Omental fat pad (tissue), 4 donors: ENCODE data around the gene EHF. TPM values are rescaled to one million over a fixed set of nuclear protein-coding genes. Genes with fewer than 3 reads are reported as not detected.

Experiments
- ATAC-seq: fragments of 150-250 bp; one replicate; pipeline ENCODE4 v1.9.1; 2016; ENCODE audit warnings: mild to moderate bottlenecking, moderate library complexity; ENCODE audit not compliant: low FRiP score
- DNase-seq: peaks from one replicate; pipeline ENCODE4 v3.0.0-alpha.2; 2019; ENCODE audit warnings: low spot score
- total RNA-seq, 4 donors: library from RNA; depleted of rRNA; stranded (reverse); fragments of >200 nt; gene quantifications; one replicate each; pipeline ENCODE4 v1.1.0, GENCODE V29; 2016
- TF ChIP-seq, protein P1 (sequence below), 3 donors: fragments of 450-650 bp; IDR thresholded peaks; one replicate each; pipeline ENCODE4 v1.5.1; 2016 to 2017; ENCODE audit warnings: antibody characterized with exemption in 3 of 3, mild to moderate bottlenecking in 3 of 3, moderate library complexity in 2 of 3

The EHF gene
- total RNA-seq, 4 donors from 2014 or later: 0.38 TPM; not detected in 3

DNA sequence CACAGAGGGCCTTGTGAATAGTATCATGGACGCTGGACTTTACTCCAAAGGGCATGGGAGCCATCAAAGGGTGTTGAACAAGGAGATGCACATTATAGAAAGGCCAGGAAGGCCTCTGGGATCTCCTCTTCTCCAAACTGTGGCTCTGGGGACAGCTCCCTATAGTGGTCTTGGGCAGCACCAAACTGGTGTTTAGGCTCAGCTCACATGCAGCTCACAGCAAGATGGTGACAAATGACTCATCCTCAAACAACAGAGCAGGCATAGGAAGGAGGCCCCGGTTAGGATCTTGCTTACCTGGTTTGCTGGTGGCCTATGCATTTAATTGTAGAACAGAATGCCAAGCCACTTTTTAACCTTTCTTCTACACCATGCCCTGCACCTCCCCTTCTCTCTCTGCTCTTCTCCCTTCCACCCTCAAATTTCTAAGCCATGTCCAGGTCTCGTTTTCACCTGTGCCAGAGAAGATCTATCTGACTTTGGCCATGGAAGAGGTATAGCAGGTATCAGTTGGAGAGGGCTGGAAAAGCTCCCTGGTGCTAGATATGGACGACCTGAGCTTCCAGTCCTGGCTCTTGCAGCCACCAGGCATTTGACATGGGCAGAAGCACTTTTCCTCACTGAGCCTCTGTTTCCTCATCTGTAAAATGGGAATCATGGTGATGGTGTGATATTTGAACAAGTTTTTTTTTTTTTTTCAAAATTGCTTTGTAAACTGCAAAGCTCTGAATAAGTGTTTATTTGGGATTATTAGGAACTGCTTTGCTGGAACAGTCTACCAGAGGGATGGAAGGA lies 14.4 kb upstream of the EHF start:
- DNase-seq (no peak), ATAC-seq (no peak)
- TF ChIP-seq, protein P1, sequence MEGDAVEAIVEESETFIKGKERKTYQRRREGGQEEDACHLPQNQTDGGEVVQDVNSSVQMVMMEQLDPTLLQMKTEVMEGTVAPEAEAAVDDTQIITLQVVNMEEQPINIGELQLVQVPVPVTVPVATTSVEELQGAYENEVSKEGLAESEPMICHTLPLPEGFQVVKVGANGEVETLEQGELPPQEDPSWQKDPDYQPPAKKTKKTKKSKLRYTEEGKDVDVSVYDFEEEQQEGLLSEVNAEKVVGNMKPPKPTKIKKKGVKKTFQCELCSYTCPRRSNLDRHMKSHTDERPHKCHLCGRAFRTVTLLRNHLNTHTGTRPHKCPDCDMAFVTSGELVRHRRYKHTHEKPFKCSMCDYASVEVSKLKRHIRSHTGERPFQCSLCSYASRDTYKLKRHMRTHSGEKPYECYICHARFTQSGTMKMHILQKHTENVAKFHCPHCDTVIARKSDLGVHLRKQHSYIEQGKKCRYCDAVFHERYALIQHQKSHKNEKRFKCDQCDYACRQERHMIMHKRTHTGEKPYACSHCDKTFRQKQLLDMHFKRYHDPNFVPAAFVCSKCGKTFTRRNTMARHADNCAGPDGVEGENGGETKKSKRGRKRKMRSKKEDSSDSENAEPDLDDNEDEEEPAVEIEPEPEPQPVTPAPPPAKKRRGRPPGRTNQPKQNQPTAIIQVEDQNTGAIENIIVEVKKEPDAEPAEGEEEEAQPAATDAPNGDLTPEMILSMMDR (IDR thresholded peaks at IDR 0.05): no peak

DNA sequence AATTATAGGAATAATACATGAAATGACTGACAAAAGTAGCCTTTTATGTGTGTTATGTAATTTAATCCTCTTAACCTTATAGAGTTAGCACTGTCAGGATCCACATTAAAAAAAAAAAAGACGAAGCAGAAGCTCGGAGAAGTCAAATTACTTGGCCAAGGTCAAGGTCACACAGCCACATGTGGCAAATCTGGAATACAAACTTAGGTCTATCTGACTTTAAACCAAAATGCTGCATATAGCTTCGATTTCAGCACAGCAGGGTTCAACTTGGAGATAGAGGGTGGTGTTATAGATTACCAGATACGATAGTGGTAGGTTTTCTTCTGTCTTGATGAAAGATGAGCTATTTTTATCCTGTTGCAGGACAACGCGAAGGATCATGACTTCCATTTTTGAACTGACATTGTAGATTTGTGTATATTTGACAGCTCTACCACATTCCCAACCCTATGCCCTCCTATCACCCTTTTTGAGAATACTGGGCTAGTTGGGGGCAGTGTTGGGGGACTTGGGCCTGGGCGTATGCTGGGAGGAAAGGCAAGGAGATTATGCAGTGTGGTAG lies 11.6 kb upstream of the EHF start:
- ATAC-seq (no peak), DNase-seq (no peak)
- TF ChIP-seq, protein P1 (IDR thresholded peaks at IDR 0.05): no peak

- no peak for ATAC-seq
- TF ChIP-seq, protein P1 (IDR thresholded peaks at IDR 0.05): no peak
- no peak for DNase-seq
Observed at GRCh38 chr11:34609850-34610249, 11.0 kb upstream of the EHF start.

DNA sequence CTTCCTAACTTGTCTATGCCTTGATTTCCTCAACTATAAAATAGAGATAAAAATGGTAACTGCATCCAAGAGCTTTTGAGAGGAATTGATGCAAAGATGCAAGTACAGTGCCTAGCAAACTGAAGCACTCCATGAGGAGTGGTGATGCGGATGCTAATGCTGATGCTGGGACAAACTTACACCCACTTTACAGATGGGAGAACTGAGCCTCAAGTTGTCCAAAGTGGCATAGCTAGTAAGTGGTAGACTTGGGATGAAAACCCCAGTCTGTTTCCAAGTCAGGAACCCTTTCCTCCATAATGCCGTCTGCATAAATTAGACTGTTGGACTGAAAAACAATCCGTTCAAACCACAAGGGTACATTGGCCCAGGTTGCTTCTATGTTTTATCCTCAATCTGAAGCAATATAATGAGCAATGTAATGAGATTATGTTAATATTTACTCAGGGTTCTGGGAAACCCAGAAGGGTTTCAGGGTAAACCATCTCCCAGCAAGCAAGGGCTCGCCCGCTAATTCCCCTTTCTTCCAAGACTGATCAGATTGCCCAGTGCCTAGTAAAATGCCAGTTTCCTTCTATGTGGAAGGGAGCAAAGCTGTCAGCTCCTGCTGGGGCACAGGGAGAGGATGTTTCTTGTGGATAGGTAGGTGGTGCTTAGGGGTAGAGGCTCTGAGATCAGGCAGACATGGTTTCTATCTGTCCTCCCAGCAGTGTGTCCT lies 10.4 kb upstream of the EHF start:
- ATAC-seq: no peak
- TF ChIP-seq, protein P1 (IDR thresholded peaks at IDR 0.05): no peak
- no peak for DNase-seq

- no peak for ATAC-seq
- no peak for DNase-seq
- TF ChIP-seq, protein P1 (IDR thresholded peaks at IDR 0.05): no peak
Observed at GRCh38 chr11:34613015-34613414, 7.9 kb upstream of the EHF start.

DNA sequence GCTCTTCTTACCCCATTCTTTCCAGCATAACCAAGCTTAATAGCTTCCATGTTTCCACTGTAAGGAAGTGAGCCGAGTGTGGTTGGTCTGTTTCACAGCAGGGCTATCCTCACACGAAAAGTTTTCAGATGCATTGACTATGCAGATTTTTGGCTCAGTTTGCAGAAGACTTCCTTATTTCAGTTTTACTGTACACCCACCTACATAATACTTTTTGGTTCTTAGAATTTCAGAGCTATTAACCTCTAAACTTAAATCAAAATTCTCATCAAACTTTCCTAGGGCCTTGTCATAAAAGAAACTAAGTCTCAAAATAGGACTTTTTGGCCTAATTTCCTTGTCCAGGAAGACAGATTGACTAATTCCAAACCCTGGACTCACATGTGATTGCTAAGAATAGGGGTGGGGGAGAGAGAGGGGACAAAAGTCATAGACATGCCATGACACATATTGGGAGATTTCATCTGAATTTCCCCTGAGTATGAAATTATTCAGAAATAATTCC lies 7.3 kb upstream of the EHF start:
- TF ChIP-seq, protein P1 (IDR thresholded peaks at IDR 0.05): no peak
- ATAC-seq (no peak), DNase-seq (no peak)
